LNCaP clone FGC (cell line): ENCODE results near the gene GNA12.

Source experiments
- DNase-seq: peaks from one replicate; pipeline ENCODE4 v3.0.0-alpha.2; 2011; ENCODE audit warnings: low read depth
- H3K4me3 ChIP-seq: 2 replicates; pipeline ENCODE4 v1.5.1; 2011; ENCODE audit warnings: mild to moderate bottlenecking, low read depth, low read length, control low read depth
- CTCF ChIP-seq: IDR thresholded peaks from 2 replicates; pipeline ENCODE4 v1.5.1; 2012; ENCODE audit warnings: mild to moderate bottlenecking; ENCODE audit not compliant: control insufficient read depth, insufficient read depth; ENCODE audit errors: extremely low read depth

GNA12 gene

GRCh38 chr7:2800220-2800930 lies 43.7 kb downstream of the GNA12 start:
- DNase-seq, result no peak
- no peak overlapping the region for H3K4me3 ChIP-seq
- no peak for TF ChIP-seq CTCF

GRCh38 chr7:2799253-2799652 lies 44.9 kb downstream of the GNA12 start:
- no peak for DNase-seq
- no peak for TF ChIP-seq CTCF
- H3K4me3 ChIP-seq, result no peak overlapping the region

GRCh38 chr7:2798669-2799068 lies 45.4 kb downstream of the GNA12 start:
- DNase-seq, result no peak
- TF ChIP-seq CTCF, result no peak
- no peak overlapping the region for H3K4me3 ChIP-seq

GRCh38 chr7:2796358-2797352 lies 47.5 kb downstream of the GNA12 start:
- no peak for TF ChIP-seq CTCF
- DNase-seq, result no peak
- H3K4me3 ChIP-seq, result no peak overlapping the region

GRCh38 chr7:2795906-2796305 lies 48.2 kb downstream of the GNA12 start:
- H3K4me3 ChIP-seq, result no peak overlapping the region
- no peak for TF ChIP-seq CTCF
- no peak for DNase-seq

GRCh38 chr7:2794836-2795636 lies 49.1 kb downstream of the GNA12 start:
- TF ChIP-seq CTCF, result no peak
- no peak for DNase-seq

More at GRCh38 chr7:2794836-2795636, 49.1 kb downstream of the GNA12 start:
- no peak overlapping the region for H3K4me3 ChIP-seq
